Mesothelial cell of epicardium (in vitro differentiated cells): Measurements from ENCODE around the gene VWA8. TPM values are rescaled to one million over a fixed set of nuclear protein-coding genes. Genes with fewer than 3 reads are reported as not detected.

Source experiments
- DNase-seq, 2 experiments: peaks; one replicate each; pipeline ENCODE4 v3.0.0; 2021; ENCODE audit warnings: low spot score in 2 of 2; ENCODE audit not compliant: unreplicated experiment in 2 of 2
- H3K27ac Mint-ChIP-seq: 2 replicates; pipeline ENCODE4 v1.8.0; 2021; ENCODE audit warnings: mixed read lengths
- H3K27me3 Mint-ChIP-seq: 2 replicates; pipeline ENCODE4 v1.8.0; 2021; ENCODE audit warnings: low read depth, mixed read lengths
- H3K36me3 Mint-ChIP-seq: 2 replicates; pipeline ENCODE4 v1.8.0; 2021; ENCODE audit warnings: mixed read lengths
- H3K4me1 Mint-ChIP-seq: 2 replicates; pipeline ENCODE4 v1.8.0; 2021; ENCODE audit warnings: mixed read lengths
- H3K4me3 Mint-ChIP-seq: 2 replicates; pipeline ENCODE4 v1.8.0; 2021; ENCODE audit warnings: mild to moderate bottlenecking, moderate library complexity, mixed read lengths
- H3K9me3 Mint-ChIP-seq: 2 replicates; pipeline ENCODE4 v1.8.0; 2021; ENCODE audit warnings: mixed read lengths
- total RNA-seq: library from RNA; stranded (reverse); gene quantifications from 3 replicates; pipeline ENCODE4 v1.2.1, GENCODE V29; 2021
- TF ChIP-seq, protein P1 (sequence below): fragments of 200-600 bp; sonication (generic); IDR thresholded peaks from one replicate; pipeline ENCODE4 v1.5.0; 2021; ENCODE audit warnings: antibody characterized with exemption; ENCODE audit not compliant: unreplicated experiment

The VWA8 gene
- total RNA-seq, 1 donor from 2014 or later = 20.0 TPM

- TF ChIP-seq, protein P1, sequence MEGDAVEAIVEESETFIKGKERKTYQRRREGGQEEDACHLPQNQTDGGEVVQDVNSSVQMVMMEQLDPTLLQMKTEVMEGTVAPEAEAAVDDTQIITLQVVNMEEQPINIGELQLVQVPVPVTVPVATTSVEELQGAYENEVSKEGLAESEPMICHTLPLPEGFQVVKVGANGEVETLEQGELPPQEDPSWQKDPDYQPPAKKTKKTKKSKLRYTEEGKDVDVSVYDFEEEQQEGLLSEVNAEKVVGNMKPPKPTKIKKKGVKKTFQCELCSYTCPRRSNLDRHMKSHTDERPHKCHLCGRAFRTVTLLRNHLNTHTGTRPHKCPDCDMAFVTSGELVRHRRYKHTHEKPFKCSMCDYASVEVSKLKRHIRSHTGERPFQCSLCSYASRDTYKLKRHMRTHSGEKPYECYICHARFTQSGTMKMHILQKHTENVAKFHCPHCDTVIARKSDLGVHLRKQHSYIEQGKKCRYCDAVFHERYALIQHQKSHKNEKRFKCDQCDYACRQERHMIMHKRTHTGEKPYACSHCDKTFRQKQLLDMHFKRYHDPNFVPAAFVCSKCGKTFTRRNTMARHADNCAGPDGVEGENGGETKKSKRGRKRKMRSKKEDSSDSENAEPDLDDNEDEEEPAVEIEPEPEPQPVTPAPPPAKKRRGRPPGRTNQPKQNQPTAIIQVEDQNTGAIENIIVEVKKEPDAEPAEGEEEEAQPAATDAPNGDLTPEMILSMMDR = no peak
- DNase-seq = no peak
- Mint-ChIP-seq H3K36me3 (no peaks in the 10 kb centered on the region), H3K9me3 (no peaks in the 10 kb centered on the region), H3K4me3 (no peak overlapping the region), H3K27ac (no peak overlapping the region), H3K4me1 (no peaks in the 10 kb centered on the region), H3K27me3 (peaks cover 5% of the 10 kb centered on the region)
These were observed 27.3 kb upstream of the VWA8 start for GRCh38 chr13:41988244-41988643.

DNA sequence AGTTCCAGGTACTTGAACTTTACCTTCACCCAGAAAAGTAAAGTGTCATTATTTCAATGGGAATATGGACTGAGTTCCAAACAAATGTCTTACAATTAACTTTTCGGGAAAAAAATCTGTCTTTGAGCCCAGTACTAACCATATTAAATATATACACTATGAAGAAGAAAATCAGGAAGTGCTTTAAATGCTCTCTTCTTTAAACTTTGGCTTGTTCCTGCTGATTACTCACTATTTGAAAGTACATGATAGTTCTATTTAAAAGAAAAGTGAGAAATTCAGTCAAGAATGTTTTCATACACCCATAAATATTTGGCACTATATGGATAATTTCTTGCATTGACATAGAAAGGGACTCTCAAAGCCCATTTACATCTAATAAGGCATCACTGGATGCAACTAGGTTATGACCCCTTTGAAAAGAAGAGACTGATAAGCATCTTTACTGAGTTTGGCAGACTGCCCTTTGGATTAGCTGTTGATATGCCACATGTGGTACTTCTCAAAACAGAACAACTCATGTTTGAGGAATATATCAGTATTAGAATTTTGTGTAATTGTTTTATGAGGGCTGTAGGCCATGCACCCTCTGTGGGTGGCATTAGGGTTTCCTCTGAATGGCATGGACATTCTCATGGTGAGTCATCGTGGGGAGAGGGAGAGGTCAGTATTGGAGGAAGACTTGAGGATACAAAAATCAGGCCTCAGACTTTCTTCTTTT, 25.0 kb upstream of the VWA8 start:
- TF ChIP-seq, protein P1 = no peak
- Mint-ChIP-seq H3K36me3 (no peaks in the 10 kb centered on the region), H3K27me3 (peaks cover 5% of the 10 kb centered on the region), H3K27ac (no peak overlapping the region), H3K9me3 (no peaks in the 10 kb centered on the region), H3K4me3 (no peak overlapping the region), H3K4me1 (peaks cover 1% of the 10 kb centered on the region)
- DNase-seq = no peak

DNA sequence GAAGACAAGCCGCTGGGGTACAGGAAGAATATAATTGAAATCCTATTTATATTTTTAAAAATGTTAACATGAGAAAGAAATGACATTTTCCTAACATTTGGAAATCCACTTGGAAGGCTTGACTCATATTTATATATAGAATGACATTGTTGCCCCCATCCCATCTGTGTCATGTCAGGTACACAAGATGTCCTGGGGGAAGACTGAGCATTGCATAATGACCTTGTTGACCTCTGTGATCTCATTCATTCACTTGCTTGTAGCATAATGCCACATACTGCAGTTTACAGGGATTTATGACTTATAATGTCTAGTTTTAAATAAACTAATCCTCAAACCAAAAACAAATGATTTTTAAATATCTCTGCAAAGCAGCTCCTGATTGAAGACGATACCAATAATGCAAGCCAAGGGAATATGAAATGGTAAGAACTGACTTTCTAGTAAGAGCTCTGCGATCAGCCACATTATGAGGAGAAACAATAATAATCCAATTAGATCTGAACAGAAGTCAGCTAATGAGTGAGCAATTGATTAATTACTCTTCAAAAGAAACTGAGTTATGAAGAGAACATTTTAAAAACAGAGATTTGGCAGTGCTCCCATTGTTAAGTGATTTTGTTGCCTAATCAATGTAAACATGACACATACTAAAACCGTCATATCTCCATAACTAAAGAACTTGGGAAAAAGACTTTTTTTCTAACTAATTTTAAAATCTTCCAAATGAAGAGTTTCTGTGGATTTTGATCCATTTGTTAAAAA, 21.2 kb upstream of the VWA8 start:
- Mint-ChIP-seq H3K27me3 (peaks cover 5% of the 10 kb centered on the region), H3K27ac (no peak overlapping the region), H3K4me3 (no peak overlapping the region), H3K4me1 (peaks cover 1% of the 10 kb centered on the region), H3K36me3 (no peaks in the 10 kb centered on the region), H3K9me3 (no peaks in the 10 kb centered on the region)
- no peak for DNase-seq
- TF ChIP-seq, protein P1 = no peak

DNA sequence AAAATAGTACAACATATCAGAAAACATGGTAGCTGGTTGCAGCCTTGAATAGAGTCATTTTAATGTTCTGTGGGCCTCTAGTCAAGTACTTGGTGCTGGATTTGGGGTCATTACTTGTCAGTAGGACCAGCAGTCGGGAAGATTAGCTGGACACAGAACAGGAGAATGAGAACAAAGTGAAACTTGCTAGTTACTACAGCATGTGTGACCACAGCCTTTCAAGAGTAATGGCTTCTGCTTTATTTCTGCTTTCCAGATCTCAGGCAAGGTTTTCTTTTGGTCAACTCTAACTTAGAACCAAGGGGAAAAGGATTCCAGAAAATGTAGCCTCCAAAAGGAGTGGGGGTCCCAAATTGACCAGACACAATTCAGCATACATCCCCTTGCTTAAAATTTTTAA, 17.1 kb upstream of the VWA8 start:
- H3K4me1 Mint-ChIP-seq = peaks cover 1% of the 10 kb centered on the region
- H3K27me3 Mint-ChIP-seq = no peaks in the 10 kb centered on the region
- TF ChIP-seq, protein P1 = no peak

GRCh38 chr13:41976476-41976875, 15.6 kb upstream of the VWA8 start:
- Mint-ChIP-seq H3K27ac (no peak overlapping the region), H3K4me1 (no peaks in the 10 kb centered on the region), H3K4me3 (no peak overlapping the region), H3K27me3 (no peaks in the 10 kb centered on the region), H3K9me3 (no peaks in the 10 kb centered on the region), H3K36me3 (no peaks in the 10 kb centered on the region)
- DNase-seq = no peak
- TF ChIP-seq, protein P1 = no peak

More for the DNA sequence above, 17.1 kb upstream of the VWA8 start:
- Mint-ChIP-seq H3K4me3 (no peak overlapping the region), H3K9me3 (no peaks in the 10 kb centered on the region), H3K36me3 (no peaks in the 10 kb centered on the region), H3K27ac (no peak overlapping the region)
- no peak for DNase-seq
